ENCODE measurements around the gene ADCY5. TPM values are rescaled to one million over a fixed set of nuclear protein-coding genes. Genes with fewer than 3 reads are reported as not detected.

Gene ADCY5
- polyA plus RNA-seq, 3 donors, result not detected

- H3K4me3 Mint-ChIP-seq, result no peak overlapping the region
- H3K4me2 ChIP-seq (replicated peaks; ENCODE audit: extremely low read depth, low read length, poor library complexity, severe bottlenecking), result no peak overlapping the region
- no peak overlapping the region for H3K9ac ChIP-seq (ENCODE audit: insufficient read depth, low read length, poor library complexity, severe bottlenecking)
- no peak overlapping the region for H3K27ac Mint-ChIP-seq
- TF ChIP-seq CTCF (IDR thresholded peaks at IDR 0.05), result no peak
- no peak overlapping the region for H3K27ac ChIP-seq (ENCODE audit: low read depth in 1 of 2, low read length in 2 of 2)
- no peak overlapping the region for H3K4me3 ChIP-seq (replicated peaks in 1 of 3; ENCODE audit: low read depth in 2 of 3, low read length in 3 of 3)
- no peaks in the 10 kb centered on the region for H3K36me3 Mint-ChIP-seq
- H3K79me2 ChIP-seq (ENCODE audit: insufficient read depth, low read length), result no peaks in the 10 kb centered on the region
- WGBS (ENCODE audit: insufficient coverage), result 100% methylated on average over 1 of the region's 5 CpGs
- no peaks in the 10 kb centered on the region for H4K20me1 ChIP-seq (ENCODE audit: insufficient read depth, low read length)
- H2AFZ ChIP-seq (ENCODE audit: insufficient read depth, low read depth, low read length, poor library complexity, severe bottlenecking), result no peak overlapping the region
- no peaks in the 10 kb centered on the region for H3K4me1 Mint-ChIP-seq
- DNase-seq, result no peak
- no peaks in the 10 kb centered on the region for H3K4me1 ChIP-seq (ENCODE audit: control insufficient read depth in 1 of 2, insufficient read depth in 2 of 2, low read length in 2 of 2)
- peaks cover 2 to 6% (median 2%) of the 10 kb centered on the region in 3 donors for H3K27me3 Mint-ChIP-seq (ENCODE audit: low read depth in 3 of 3)
- no peaks in the 10 kb centered on the region for H3K36me3 ChIP-seq (replicated peaks in 1 of 2; ENCODE audit: control insufficient read depth in 1 of 2, insufficient read depth in 2 of 2, low read length in 2 of 2)
- no peaks in the 10 kb centered on the region for H3K9me3 Mint-ChIP-seq
- H3K27me3 ChIP-seq (ENCODE audit: control insufficient read depth in 2 of 2, insufficient read depth in 2 of 2, low read length in 2 of 2), result no peaks in the 10 kb centered on the region
- intact Hi-C loops (cut with micrococcal nuclease), result no loop called here
- no peaks in the 10 kb centered on the region for H3K9me3 ChIP-seq (replicated peaks in 1 of 2; ENCODE audit: control insufficient read depth in 1 of 2, insufficient read depth in 1 of 2, low read length in 2 of 2)
These were observed 26.4 kb downstream of the ADCY5 start for GRCh38 chr3:123422457-123422856.

- Histone ChIP-seq H4K20me1 (ENCODE audit: insufficient read depth, low read length) (no peaks in the 10 kb centered on the region), H3K4me3 (replicated peaks in 1 of 3; ENCODE audit: low read depth in 2 of 3, low read length in 3 of 3) (no peak overlapping the region), H3K9me3 (replicated peaks in 1 of 2; ENCODE audit: control insufficient read depth in 1 of 2, insufficient read depth in 1 of 2, low read length in 2 of 2) (no peaks in the 10 kb centered on the region), H3K79me2 (ENCODE audit: insufficient read depth, low read length) (no peaks in the 10 kb centered on the region), H2AFZ (ENCODE audit: insufficient read depth, low read depth, low read length, poor library complexity, severe bottlenecking) (no peak overlapping the region), H3K4me2 (replicated peaks; ENCODE audit: extremely low read depth, low read length, poor library complexity, severe bottlenecking) (no peak overlapping the region), H3K4me1 (ENCODE audit: control insufficient read depth in 1 of 2, insufficient read depth in 2 of 2, low read length in 2 of 2) (no peaks in the 10 kb centered on the region), H3K27me3 (ENCODE audit: control insufficient read depth in 2 of 2, insufficient read depth in 2 of 2, low read length in 2 of 2) (no peaks in the 10 kb centered on the region), H3K36me3 (replicated peaks in 1 of 2; ENCODE audit: control insufficient read depth in 1 of 2, insufficient read depth in 2 of 2, low read length in 2 of 2) (no peaks in the 10 kb centered on the region), H3K9ac (ENCODE audit: insufficient read depth, low read length, poor library complexity, severe bottlenecking) (no peak overlapping the region), H3K27ac (ENCODE audit: low read depth in 1 of 2, low read length in 2 of 2) (no peak overlapping the region)
- H3K27me3 Mint-ChIP-seq (ENCODE audit: low read depth in 3 of 3), result peaks cover 0 to 5% (median 2%) of the 10 kb centered on the region in 3 donors
- H3K27ac Mint-ChIP-seq, result no peak overlapping the region
- no peaks in the 10 kb centered on the region for H3K36me3 Mint-ChIP-seq
- WGBS (ENCODE audit: insufficient coverage), result 17% methylated on average over 1 of the region's 6 CpGs
- intact Hi-C loops (cut with micrococcal nuclease), result no loop called here
- no peaks in the 10 kb centered on the region for H3K4me1 Mint-ChIP-seq
- no peak for TF ChIP-seq CTCF (IDR thresholded peaks at IDR 0.05)
- H3K4me3 Mint-ChIP-seq, result no peak overlapping the region
- no peak for DNase-seq
- no peaks in the 10 kb centered on the region for H3K9me3 Mint-ChIP-seq
These were observed 27.3 kb downstream of the ADCY5 start for GRCh38 chr3:123421353-123422174.

Data from CD14-positive monocyte (primary cell).